Vagina (tissue), 2 donors: ENCODE measurements around the gene GGTLC2. TPM values are rescaled to one million over a fixed set of nuclear protein-coding genes. Genes with fewer than 3 reads are reported as not detected.

Experiments used
- DNase-seq, 2 donors: peaks; one replicate each; pipeline ENCODE4 v3.0.0-alpha.2; 2017; ENCODE audit errors: extremely low spot score in 2 of 2
- H3K27ac ChIP-seq: fragments of 200-600 bp; sonication (generic); one replicate; pipeline ENCODE4 v1.5.1; 2019
- H3K27me3 ChIP-seq: fragments of 200-600 bp; sonication (generic); one replicate; pipeline ENCODE4 v1.5.1; 2019
- H3K36me3 ChIP-seq, 2 donors: fragments of 200-600 bp; sonication (generic); one replicate each; pipeline ENCODE4 v1.5.1; 2017 to 2019
- H3K4me1 ChIP-seq: fragments of 200-600 bp; sonication (generic); one replicate; pipeline ENCODE4 v1.5.1; 2019
- H3K4me3 ChIP-seq, 2 donors: fragments of 200-600 bp; sonication (generic); 1 replicate in 1 of 2; 2 replicates in 1 of 2; pipeline ENCODE4 v1.5.1; 2016 to 2019
- H3K9me3 ChIP-seq: fragments of 200-600 bp; sonication (generic); one replicate; pipeline ENCODE4 v1.5.1; 2019
- POLR2A ChIP-seq, 2 donors: fragments of 450-650 bp; IDR thresholded peaks; one replicate each; pipeline ENCODE4 v1.6.1; 2017; ENCODE audit warnings: antibody characterized with exemption in 2 of 2, mild to moderate bottlenecking in 2 of 2, moderate library complexity in 2 of 2
- POLR2AphosphoS5 ChIP-seq, 2 donors: sonication (generic); formaldehyde crosslinking; IDR thresholded peaks; one replicate each; pipeline ENCODE4 v1.9.0; 2017; ENCODE audit warnings: antibody characterized with exemption in 2 of 2, mild to moderate bottlenecking in 2 of 2, low read depth in 1 of 2; ENCODE audit not compliant: insufficient read depth in 1 of 2
- intact Hi-C: fragments of 100-400 bp; cut with DNase I; formaldehyde crosslinking; loops from one replicate; pipeline ENCODE4 v1.15.1; 2023
- total RNA-seq: library from RNA; depleted of rRNA; stranded (reverse); fragments of >200 nt; gene quantifications from one replicate; pipeline ENCODE4 v1.2.3, GENCODE V29; 2016
- TF ChIP-seq, protein P1 (sequence below), 3 experiments: fragments of 450-650 bp in 2 of 3; fragments of 200-600 bp in 1 of 3; sonication (generic) in 1 of 3; IDR thresholded peaks; one replicate each; pipeline ENCODE4 v1.5.1; 2017 to 2019; ENCODE audit warnings: antibody characterized with exemption in 3 of 3, mild to moderate bottlenecking in 2 of 3, moderate library complexity in 2 of 3

The GGTLC2 gene
- total RNA-seq, 1 donor from 2014 or later: not detected

DNA sequence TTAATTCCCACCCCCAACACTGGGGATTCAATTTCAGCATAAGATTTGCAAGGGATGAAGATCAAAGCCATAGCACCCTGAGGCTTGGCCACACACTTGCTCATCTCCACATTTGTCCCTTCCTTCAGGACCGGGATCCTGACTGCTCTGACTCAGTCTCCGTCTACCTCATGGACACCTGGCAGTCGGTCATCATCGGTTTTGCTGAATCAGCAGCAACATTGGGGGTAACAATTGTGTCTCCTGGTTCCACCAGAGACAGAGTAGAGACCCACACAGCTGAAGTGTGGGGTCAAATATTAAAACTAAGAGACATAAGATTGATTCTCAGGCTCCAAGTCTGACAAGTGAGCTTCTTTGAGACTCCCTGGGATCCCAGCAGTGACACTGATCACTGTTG is 34.6 kb downstream of the GGTLC2 start:
- Histone ChIP-seq H3K36me3 (no peaks in the 10 kb centered on the region), H3K9me3 (no peaks in the 10 kb centered on the region), H3K27me3 (no peaks in the 10 kb centered on the region), H3K27ac (no peak overlapping the region), H3K4me1 (peaks cover 8% of the 10 kb centered on the region), H3K4me3 (no peak overlapping the region)
- DNase-seq: no peak
- no peak for TF ChIP-seq POLR2AphosphoS5 (IDR thresholded peaks at IDR 0.05; ENCODE audit: insufficient read depth in 1 of 2, low read depth in 1 of 2)
- no peak for TF ChIP-seq POLR2A (IDR thresholded peaks at IDR 0.05)
- TF ChIP-seq, protein P1, sequence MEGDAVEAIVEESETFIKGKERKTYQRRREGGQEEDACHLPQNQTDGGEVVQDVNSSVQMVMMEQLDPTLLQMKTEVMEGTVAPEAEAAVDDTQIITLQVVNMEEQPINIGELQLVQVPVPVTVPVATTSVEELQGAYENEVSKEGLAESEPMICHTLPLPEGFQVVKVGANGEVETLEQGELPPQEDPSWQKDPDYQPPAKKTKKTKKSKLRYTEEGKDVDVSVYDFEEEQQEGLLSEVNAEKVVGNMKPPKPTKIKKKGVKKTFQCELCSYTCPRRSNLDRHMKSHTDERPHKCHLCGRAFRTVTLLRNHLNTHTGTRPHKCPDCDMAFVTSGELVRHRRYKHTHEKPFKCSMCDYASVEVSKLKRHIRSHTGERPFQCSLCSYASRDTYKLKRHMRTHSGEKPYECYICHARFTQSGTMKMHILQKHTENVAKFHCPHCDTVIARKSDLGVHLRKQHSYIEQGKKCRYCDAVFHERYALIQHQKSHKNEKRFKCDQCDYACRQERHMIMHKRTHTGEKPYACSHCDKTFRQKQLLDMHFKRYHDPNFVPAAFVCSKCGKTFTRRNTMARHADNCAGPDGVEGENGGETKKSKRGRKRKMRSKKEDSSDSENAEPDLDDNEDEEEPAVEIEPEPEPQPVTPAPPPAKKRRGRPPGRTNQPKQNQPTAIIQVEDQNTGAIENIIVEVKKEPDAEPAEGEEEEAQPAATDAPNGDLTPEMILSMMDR (IDR thresholded peaks at IDR 0.05): no peak
- intact Hi-C loops: no loop called here

DNA sequence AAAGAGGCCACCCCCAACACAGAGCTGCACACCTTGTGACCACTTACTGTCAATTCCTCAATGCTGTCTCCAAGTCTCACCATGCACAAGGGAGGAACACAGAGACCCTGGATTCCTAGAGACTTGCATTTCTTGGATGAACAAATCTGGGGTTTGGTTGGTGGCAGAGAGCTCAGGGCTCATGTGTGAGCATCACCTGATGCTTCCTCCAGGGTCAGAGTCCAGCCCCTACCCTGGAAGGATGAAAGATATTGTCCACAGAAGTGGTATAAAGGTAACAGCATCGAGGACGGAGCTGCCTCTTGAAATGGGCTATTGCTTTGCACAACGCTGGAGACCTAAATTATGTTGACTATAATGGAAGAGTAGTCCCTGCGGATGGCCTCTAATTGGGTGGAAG is 36.0 kb downstream of the GGTLC2 start:
- TF ChIP-seq POLR2AphosphoS5 (IDR thresholded peaks at IDR 0.05; ENCODE audit: insufficient read depth in 1 of 2, low read depth in 1 of 2) (no peak), POLR2A (IDR thresholded peaks at IDR 0.05) (no peak)
- TF ChIP-seq, protein P1 (IDR thresholded peaks at IDR 0.05): no peak
- no peaks in the 10 kb centered on the region for H3K36me3 ChIP-seq
- DNase-seq: no peak
- H3K27ac ChIP-seq: no peak overlapping the region
- H3K4me1 ChIP-seq: peaks cover 8% of the 10 kb centered on the region
- no peaks in the 10 kb centered on the region for H3K9me3 ChIP-seq
- no peak overlapping the region for H3K4me3 ChIP-seq
- intact Hi-C loops: no loop called here
- H3K27me3 ChIP-seq: no peaks in the 10 kb centered on the region

DNA sequence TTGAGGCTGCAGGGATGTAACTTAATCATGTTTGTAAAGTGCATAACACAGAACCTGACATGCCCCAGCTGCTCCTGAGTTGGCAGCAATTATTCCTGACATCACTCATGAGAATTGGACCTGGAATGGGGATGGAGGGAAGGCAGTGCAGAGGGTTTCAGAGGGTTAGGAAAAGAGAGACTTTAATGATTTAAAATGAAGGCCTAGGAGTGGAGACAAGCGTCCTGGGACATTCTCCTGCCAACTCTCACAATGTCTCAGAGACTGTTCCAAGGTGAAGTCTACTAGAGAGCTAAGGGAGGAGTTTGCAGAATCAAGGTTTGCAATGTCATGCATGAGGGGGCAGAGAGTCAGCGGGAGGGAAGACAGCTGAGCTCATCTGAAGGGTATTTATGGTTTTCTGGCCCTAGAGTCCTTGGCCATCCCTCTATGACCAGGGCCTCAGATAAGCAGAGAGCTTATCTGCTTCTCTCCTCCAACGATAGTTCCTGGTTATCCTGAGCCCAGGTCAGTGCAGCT is 36.9 kb downstream of the GGTLC2 start:
- peaks cover 8% of the 10 kb centered on the region for H3K4me1 ChIP-seq
- no peak for DNase-seq
- intact Hi-C loops: no loop called here
- no peaks in the 10 kb centered on the region for H3K9me3 ChIP-seq
- no peak overlapping the region for H3K27ac ChIP-seq
- no peaks in the 10 kb centered on the region for H3K27me3 ChIP-seq
- no peak overlapping the region for H3K4me3 ChIP-seq
- no peaks in the 10 kb centered on the region for H3K36me3 ChIP-seq
- TF ChIP-seq, protein P1 (IDR thresholded peaks at IDR 0.05): no peak
- TF ChIP-seq POLR2A (IDR thresholded peaks at IDR 0.05): no peak
- no peak for TF ChIP-seq POLR2AphosphoS5 (IDR thresholded peaks at IDR 0.05; ENCODE audit: insufficient read depth in 1 of 2, low read depth in 1 of 2)

DNA sequence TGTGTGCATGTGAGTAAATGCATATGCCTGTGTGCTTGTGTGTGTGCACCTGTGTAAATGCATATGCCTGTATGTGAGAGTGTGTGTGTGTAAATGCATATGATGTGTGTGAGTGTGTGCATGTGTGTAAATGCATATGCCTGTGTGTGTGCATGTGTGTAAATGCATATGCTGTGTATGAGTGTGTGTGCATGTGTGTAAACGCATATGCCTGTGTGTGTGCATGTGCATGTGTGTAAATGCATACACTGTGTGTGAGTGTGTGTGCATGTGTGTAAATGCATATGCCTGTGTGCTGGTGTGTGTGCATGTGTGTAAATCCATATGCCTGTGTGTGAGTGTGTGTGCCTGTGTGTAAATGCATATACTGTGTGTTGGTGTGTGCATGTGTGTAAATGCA is 37.8 kb downstream of the GGTLC2 start:
- no peak for TF ChIP-seq POLR2AphosphoS5 (IDR thresholded peaks at IDR 0.05; ENCODE audit: insufficient read depth in 1 of 2, low read depth in 1 of 2)
- TF ChIP-seq, protein P1 (IDR thresholded peaks at IDR 0.05): no peak
- no peak for TF ChIP-seq POLR2A (IDR thresholded peaks at IDR 0.05)
- no peaks in the 10 kb centered on the region for H3K27me3 ChIP-seq
- H3K27ac ChIP-seq: no peak overlapping the region
- no peak for DNase-seq
- no peaks in the 10 kb centered on the region for H3K9me3 ChIP-seq
- H3K36me3 ChIP-seq: no peaks in the 10 kb centered on the region
- H3K4me3 ChIP-seq: no peak overlapping the region
- intact Hi-C loops: no loop called here
- peaks cover 8% of the 10 kb centered on the region for H3K4me1 ChIP-seq

DNA sequence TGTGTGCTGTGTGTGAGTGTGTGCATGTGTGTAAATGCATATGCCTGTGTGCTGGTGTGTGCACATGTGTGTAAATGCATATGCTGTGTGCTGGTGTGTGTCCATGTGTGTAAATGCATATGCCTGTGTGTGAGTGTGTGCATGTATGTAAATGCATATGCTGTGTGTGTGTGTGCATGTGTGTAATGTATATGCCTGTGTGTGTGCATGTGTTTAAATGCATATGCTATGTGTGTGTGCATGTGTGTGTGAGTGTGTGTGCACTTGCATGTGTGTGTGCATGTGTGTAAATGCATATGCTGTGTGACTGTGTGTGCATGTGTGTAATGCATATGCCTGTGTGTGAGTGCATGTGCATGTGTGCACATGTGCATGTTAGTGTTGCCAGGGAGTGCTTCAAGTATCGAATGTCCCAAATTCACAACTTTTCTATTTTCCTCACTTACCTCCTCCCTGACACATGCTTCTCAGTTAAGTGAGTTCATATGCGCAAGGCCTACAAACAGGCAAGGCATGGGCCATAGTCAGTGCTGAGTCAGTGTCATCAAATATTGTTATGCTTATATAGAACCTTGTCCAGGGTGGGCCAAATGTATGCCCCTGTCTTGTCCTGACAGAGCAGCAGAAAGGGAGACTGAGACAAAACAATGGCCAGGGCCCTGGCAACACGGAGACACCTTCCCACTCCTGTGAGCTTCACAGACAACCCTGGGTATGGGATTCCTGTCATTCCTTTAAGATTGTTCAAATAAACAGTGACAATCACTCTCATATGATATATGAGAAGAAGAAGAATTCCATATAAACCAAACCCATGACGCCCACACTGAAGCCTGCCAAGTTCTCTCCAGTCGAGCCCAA is 38.6 kb downstream of the GGTLC2 start:
- TF ChIP-seq POLR2AphosphoS5 (IDR thresholded peaks at IDR 0.05; ENCODE audit: insufficient read depth in 1 of 2, low read depth in 1 of 2) (no peak), POLR2A (IDR thresholded peaks at IDR 0.05) (no peak)
- TF ChIP-seq, protein P1 (IDR thresholded peaks at IDR 0.05): no peak
- H3K9me3 ChIP-seq: no peaks in the 10 kb centered on the region
- H3K27ac ChIP-seq: no peak overlapping the region
- no peak for DNase-seq
- no peaks in the 10 kb centered on the region for H3K27me3 ChIP-seq
- peaks cover 8% of the 10 kb centered on the region for H3K4me1 ChIP-seq
- no peaks in the 10 kb centered on the region for H3K36me3 ChIP-seq
- intact Hi-C loops: no loop called here
- no peak overlapping the region for H3K4me3 ChIP-seq
